Activated CD8-positive, alpha-beta memory T cell treated with anti-CD3 and anti-CD28 coated beads for 4 hours (primary cell): ENCODE measurements around the gene ZBTB8OS.

Experiments used
- DNase-seq, 2 donors: peaks; one replicate each; pipeline ENCODE4 v3.0.0-alpha.2; 2020; ENCODE audit warnings: low read depth in 2 of 2

ZBTB8OS gene

DNA sequence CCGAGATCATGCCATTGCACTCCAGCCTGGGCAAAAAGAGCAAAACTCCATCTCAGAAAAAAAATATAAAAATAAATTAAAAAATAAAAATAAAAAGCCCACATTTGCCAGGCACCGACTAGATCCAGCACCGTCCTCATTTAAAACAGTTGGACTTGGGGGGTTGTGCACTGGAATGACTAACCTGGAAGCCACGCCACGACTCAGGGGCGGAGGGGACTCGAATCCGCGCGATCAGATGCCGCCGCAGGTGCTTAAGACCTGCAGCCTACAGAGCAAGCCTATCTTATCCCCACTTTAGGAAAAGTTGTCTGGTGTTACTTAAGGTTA lies 38.5 kb downstream of the ZBTB8OS start:
- DNase-seq: no peak

DNA sequence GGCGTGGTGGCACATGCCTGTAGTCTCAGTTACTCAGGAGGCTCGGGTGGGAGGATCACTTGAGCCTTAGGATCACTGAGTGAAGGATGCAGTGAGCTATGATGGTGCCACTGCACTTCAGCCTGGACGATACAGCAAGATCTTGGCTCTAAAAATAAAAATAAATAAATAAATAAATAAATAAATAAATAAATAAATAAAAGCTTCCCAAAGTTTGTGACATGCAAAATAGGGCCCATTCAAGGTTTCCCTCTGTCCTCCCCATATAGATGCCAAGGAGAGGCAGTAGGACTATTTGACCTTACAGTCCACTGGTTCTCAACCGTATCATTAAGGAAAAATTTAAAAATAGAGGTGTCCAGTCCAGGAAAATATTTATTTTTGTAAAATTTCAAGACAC lies 41.2 kb downstream of the ZBTB8OS start:
- no peak for DNase-seq

DNA sequence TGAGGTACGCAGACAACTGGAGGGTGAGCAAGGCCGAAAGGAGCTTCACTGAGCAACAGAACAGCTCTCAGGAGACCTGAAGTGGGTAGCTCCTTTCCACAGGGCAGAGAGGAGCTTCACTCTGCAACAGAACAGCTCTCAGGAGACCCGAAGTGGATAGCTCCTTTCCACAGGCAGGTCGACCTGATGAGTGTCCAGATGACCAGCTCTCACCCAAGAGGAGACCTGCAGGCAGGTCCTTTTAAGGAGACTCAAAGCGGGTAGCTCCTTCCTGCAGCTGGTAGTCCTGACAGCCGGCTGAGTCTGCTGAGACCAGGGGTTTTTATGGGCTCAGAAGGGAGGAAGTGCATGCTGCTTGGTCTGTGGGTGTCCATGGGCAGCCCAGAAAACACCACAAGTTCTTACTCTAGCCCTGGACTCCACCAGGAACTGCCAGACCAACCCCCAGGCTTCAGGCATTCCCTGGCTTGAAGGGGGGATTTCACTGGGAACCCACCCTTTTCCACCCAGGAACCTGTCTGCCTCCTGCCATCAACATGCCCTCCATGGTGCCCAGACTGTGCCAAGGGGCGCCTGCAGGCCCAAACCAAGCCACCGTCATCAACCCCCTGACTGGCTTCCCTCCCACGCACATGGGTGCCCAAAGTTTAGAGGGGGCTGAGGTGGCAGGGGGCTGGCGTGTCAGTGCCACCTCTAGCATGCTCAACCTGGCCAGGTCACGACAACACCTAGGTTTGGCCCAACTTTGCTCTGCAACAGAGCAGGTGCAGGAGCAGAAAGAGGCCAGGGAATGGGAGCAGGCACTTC lies 43.6 kb downstream of the ZBTB8OS start:
- DNase-seq: no peak

DNA sequence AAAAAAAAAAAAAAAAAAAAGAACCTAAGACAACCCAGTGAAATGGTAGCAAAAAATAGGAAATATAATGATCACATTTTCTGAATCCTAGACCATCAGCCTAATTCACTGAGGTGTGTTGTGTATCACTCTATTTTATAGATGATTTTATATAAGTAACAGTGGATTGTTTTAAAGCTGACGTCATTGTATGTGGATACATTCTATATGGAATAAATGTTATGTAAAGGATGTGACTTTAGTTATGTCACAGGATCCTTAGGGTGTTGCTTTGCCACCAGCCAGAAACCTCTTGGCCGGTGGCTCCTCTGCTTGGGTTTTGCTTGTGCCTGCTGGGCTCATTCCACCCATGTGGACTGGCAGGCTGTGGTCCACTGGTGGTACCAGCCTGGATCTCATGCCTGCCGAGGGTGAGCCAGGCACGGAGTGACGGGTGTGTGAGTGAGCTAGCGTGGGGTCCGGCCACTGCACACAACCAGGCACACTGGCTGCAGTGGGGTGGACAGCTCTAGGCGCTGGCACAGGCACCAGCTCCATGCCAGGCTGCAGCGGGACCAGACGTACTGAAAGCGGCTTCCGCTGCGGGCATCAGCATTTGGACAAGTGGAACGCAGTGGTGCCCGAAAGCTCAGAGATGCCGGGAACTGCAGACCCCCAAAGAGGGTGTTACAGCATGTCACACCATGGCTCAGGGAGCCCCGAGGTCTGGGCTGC lies 44.5 kb downstream of the ZBTB8OS start:
- DNase-seq: no peak

DNA sequence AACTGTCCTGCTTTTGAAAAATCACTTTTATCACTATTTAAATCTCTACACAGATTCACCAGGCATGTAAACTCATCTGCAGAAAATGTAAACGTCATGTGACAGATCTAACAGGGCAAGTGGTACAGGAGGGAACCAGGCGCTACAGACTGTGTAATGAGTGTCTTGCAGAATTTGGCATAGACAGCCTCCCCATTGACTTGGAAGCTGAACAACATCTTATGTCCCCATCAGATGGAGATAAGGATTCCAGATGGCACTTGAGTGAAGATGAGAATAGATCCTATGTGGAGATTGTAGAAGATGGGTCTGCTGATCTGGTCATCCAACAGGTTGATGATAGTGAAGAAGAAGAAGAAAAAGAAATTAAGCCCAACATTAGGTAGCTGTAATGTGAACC lies 50.3 kb downstream of the ZBTB8OS start:
- DNase-seq: no peak

DNA sequence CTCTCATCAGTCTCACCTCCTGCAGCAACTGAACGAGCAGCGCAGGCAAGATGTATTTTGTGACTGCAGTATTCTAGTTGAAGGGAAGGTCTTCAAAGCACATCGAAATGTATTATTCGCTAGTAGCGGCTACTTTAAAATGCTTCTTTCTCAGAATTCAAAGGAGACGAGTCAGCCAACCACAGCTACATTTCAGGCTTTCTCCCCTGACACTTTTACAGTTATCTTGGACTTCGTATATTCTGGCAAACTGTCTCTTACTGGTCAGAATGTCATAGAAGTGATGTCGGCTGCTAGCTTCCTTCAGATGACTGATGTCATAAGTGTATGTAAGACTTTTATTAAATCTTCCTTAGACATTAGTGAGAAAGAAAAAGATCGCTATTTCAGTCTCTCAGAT lies 57.4 kb downstream of the ZBTB8OS start:
- no peak for DNase-seq

DNA sequence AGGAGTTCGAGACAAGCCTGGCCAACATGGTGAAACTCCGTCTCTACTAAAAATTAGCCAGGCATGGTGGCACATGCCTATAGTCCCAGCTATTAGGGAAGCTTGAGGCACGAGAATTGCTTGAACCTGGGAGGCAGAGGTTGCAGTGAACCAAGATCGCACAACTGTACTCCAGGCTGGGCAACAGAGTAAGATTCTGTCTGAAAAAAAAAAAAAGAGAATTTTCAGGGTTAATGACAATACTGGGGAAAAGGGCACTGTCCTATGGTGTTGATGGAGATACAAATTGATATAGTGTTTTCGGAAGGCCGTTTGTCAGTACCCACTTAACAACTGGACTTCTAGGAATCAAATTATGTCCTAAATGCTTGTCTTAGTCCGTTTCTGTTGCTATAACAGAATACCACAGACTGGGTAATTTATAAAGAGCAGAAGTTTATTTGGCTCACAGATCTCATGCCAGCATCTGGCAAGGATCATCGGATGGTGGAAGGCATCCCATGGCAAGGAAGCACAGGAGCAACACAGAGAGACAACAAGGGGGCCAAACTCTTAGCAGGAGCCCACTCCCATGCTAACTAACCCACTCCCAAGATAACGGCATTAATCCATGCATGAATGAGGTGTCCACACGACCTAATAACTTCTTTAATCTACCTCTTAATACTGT lies 69.9 kb downstream of the ZBTB8OS start:
- DNase-seq: no peak
